Activated CD8-positive, alpha-beta memory T cell treated with anti-CD3 and anti-CD28 coated beads, Interleukin-2, amount 10 ng/mL, durations not matched to agents 7 days and 5 days (primary cell): ENCODE measurements around the gene SMIM28. TPM values are rescaled to one million over a fixed set of nuclear protein-coding genes. Genes with fewer than 3 reads are reported as not detected.

Source experiments
- ATAC-seq: fragments of 150-1000 bp; cut with Tn5 transposase; one replicate; pipeline ENCODE4 v1.10.0; 2021; ENCODE audit warnings: moderate library complexity
- CTCF ChIA-PET: fragments of 350-600 bp; sonication (Branson Sonifier 250); formaldehyde crosslinking; loops from one replicate; lab custom pipeline; 2021; ENCODE audit warnings: antibody characterized with exemption; lab: Charles Lee
- DNase-seq: peaks from one replicate; pipeline ENCODE4 v3.0.0-alpha.2; 2020
- H3K27ac Mint-ChIP-seq: one replicate; pipeline ENCODE4 v1.8.0; 2021; ENCODE audit warnings: mild to moderate bottlenecking, mixed read lengths
- H3K27me3 Mint-ChIP-seq: one replicate; pipeline ENCODE4 v1.8.0; 2021; ENCODE audit warnings: mixed read lengths
- H3K36me3 Mint-ChIP-seq: one replicate; pipeline ENCODE4 v1.8.0; 2021; ENCODE audit warnings: mild to moderate bottlenecking, mixed read lengths
- H3K4me1 Mint-ChIP-seq: one replicate; pipeline ENCODE4 v1.8.0; 2021; ENCODE audit warnings: mixed read lengths
- H3K4me3 Mint-ChIP-seq: one replicate; pipeline ENCODE4 v1.8.0; 2021; ENCODE audit warnings: mild to moderate bottlenecking, moderate library complexity, mixed read lengths
- H3K9me3 Mint-ChIP-seq: one replicate; pipeline ENCODE4 v1.8.0; 2022; ENCODE audit warnings: low read depth, mixed read lengths
- total RNA-seq, 2 experiments: library from RNA; stranded (reverse); gene quantifications; one replicate each; pipeline ENCODE4 v1.2.3, GENCODE V29; 2021

The SMIM28 gene
- total RNA-seq, 2 experiments from 2014 or later, result not detected

- no peak for ATAC-seq
- H3K4me3 Mint-ChIP-seq, result no peak overlapping the region
- no peaks in the 10 kb centered on the region for H3K36me3 Mint-ChIP-seq
- H3K9me3 Mint-ChIP-seq, result no peaks in the 10 kb centered on the region
- H3K4me1 Mint-ChIP-seq, result no peaks in the 10 kb centered on the region
- DNase-seq, result no peak
- no peak overlapping the region for H3K27ac Mint-ChIP-seq
- CTCF ChIA-PET, result interaction anchor here (0.6 to 4.9 kb wide), 9 partner anchors 10 to 315 kb away, joined by 3 to 41 read pairs (median 5); no protein-coding TSS in a partner anchor
- peaks cover 2% of the 10 kb centered on the region for H3K27me3 Mint-ChIP-seq
Measured at GRCh38 chr6:138430361-138431145, 52.8 kb downstream of the SMIM28 start.

GRCh38 chr6:138431256-138432062 is 53.8 kb downstream of the SMIM28 start:
- ATAC-seq (no peak), DNase-seq (no peak)
- Mint-ChIP-seq H3K27ac (no peak overlapping the region), H3K9me3 (no peaks in the 10 kb centered on the region), H3K4me1 (no peaks in the 10 kb centered on the region), H3K36me3 (no peaks in the 10 kb centered on the region), H3K27me3 (peaks cover 2% of the 10 kb centered on the region), H3K4me3 (no peak overlapping the region)
- CTCF ChIA-PET, result interaction anchor here (0.6 to 4.9 kb wide), 6 partner anchors 9 to 86 kb away, joined by 3 to 41 read pairs (median 6); no protein-coding TSS in a partner anchor

DNA sequence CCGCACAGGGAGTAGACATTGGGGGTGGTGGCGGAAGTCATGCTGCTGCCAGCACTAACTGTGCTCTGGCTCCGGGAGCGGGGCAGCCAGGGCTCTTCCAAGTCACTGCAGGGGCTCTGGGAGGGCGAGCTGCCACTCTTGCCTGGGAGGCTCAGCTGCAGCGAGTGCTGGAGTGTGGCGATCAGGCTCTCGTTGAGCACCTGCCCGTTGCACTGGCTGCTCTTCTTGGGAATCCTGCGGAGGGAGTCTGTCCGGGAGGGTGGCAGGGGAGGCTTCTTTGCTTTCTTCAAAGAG is 54.3 kb downstream of the SMIM28 start:
- no peaks in the 10 kb centered on the region for H3K9me3 Mint-ChIP-seq
- CTCF ChIA-PET, result interaction anchor here (1.3 to 4.9 kb wide), 3 partner anchors 77 to 86 kb away, joined by 4 to 17 read pairs (median 7); no protein-coding TSS in a partner anchor
- no peak overlapping the region for H3K27ac Mint-ChIP-seq
- no peaks in the 10 kb centered on the region for H3K4me1 Mint-ChIP-seq
- H3K36me3 Mint-ChIP-seq, result no peaks in the 10 kb centered on the region
- ATAC-seq (no peak), DNase-seq (no peak)
- peaks cover 2% of the 10 kb centered on the region for H3K27me3 Mint-ChIP-seq
- H3K4me3 Mint-ChIP-seq, result no peak overlapping the region

Other genes starting within 250 kb of the SMIM28 start
- under 1 TPM; 0.07 to 0.15 TPM for gene ARFGEF3, start 216.0 kb upstream of the SMIM28 start, total RNA-seq
- gene PBOV1, start 159.4 kb upstream of the SMIM28 start, total RNA-seq, result not detected
- 10 to 100 TPM; 37.2 to 43.1 TPM for gene HEBP2, start 26.3 kb downstream of the SMIM28 start, total RNA-seq
- under 1 TPM; 0.20 to 0.35 TPM for gene NHSL1, start 121.6 kb downstream of the SMIM28 start, total RNA-seq